Ishikawa (cell line): Measurements from ENCODE around the gene KCNMB1.

Experiments
- CEBPB ChIP-seq: IDR thresholded peaks from 2 replicates; pipeline ENCODE4 v1.6.1; 2012
- EP300 ChIP-seq: IDR thresholded peaks from 2 replicates; pipeline ENCODE4 v1.6.1; 2012; ENCODE audit warnings: borderline replicate concordance
- RAD21 ChIP-seq: IDR thresholded peaks from 2 replicates; pipeline ENCODE4 v1.6.1; 2012; ENCODE audit warnings: low read depth
- TCF12 ChIP-seq: IDR thresholded peaks from 2 replicates; pipeline ENCODE4 v1.6.1; 2012; ENCODE audit warnings: low read depth
- TEAD4 ChIP-seq: IDR thresholded peaks from 2 replicates; pipeline ENCODE4 v1.6.1; 2012
- TF ChIP-seq, protein P1 (sequence below): IDR thresholded peaks from 2 replicates; pipeline ENCODE4 v1.6.1; 2012

DNA sequence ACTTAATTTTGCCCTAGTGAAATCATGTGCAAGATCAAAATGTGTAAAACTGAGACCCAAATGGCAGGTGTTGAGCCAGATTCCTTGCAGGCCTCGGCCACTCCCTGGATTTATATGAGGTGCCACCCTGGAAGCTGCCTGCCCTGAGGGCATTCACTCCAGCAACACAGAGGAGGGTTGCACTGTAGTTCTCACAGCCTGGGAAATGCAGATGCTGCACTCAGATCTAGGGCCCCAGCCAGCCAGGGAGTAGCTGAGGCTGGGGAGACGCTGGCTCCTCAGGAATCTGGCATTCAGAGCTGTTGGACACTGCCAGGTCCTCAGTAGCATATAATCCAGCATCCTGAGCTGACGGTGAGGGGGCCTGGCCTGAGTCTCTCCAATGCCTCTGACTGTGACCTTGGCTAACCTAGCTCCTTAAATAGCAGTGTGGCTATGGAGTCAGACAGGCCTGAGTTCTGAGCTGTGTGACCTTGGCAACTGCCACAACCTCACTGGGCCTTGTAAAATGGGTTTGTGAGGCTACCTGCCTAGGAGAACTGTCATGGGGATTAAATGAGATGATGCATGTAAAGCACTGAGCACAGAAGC, 8.7 kb downstream of the KCNMB1 start:
- TF ChIP-seq CEBPB (no peak), EP300 (no peak), TEAD4 (no peak), TCF12 (no peak), RAD21 (no peak)
- TF ChIP-seq, protein P1, sequence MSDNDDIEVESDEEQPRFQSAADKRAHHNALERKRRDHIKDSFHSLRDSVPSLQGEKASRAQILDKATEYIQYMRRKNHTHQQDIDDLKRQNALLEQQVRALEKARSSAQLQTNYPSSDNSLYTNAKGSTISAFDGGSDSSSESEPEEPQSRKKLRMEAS: no peak
